H1 (cell line): ENCODE data around the gene TK1. TPM values are rescaled to one million over a fixed set of nuclear protein-coding genes. Genes with fewer than 3 reads are reported as not detected.

Experiments
- CBX5 ChIP-seq: fragments of 300-800, 300-1000 bp; sonication (generic); IDR thresholded peaks from 2 replicates; pipeline ENCODE4 v1.7.1; 2016; ENCODE audit warnings: antibody characterized with exemption, low read length, low read depth
- SRF ChIP-seq: IDR thresholded peaks from 2 replicates; pipeline ENCODE4 v1.6.1; 2011; ENCODE audit warnings: mild to moderate bottlenecking, low read depth, low read length, moderate library complexity
- YY1 ChIP-seq: IDR thresholded peaks from 2 replicates; pipeline ENCODE4 v1.6.1; 2011; ENCODE audit warnings: low read depth, mild to moderate bottlenecking, low read length
- polyA plus RNA-seq, 7 experiments: library from polyadenylated mRNA; depleted of rRNA in 3 of 7; stranded (reverse) in 5 of 7; unstranded in 2 of 7; fragments of >200 nt in 5 of 7; fragments of 200-250 nt in 2 of 7; gene quantifications; 1 replicate in 5 of 7; 2 replicates in 1 of 7; 4 replicates in 1 of 7; pipeline versions ENCODE4 v1.2.1 to v1.2.3, GENCODE V29; 2011 to 2013; ENCODE audit warnings: missing spikeins in 2 of 7, mixed read lengths in 2 of 7
- total RNA-seq: library from RNA; stranded (reverse); fragmentation: NEBNext Ultra II Directional; extraction: Animal tissue kit (Norgen Biotek cat#: 25700); gene quantifications from 2 replicates; pipeline ENCODE4 v1.2.1, GENCODE V29; 2021

Gene TK1
- total and polyA plus RNA-seq, 2 of the 8 experiments (the other 6 are each of a cell fraction or from before 2014, with no cell fraction given), result 66.9 to 147 TPM

DNA sequence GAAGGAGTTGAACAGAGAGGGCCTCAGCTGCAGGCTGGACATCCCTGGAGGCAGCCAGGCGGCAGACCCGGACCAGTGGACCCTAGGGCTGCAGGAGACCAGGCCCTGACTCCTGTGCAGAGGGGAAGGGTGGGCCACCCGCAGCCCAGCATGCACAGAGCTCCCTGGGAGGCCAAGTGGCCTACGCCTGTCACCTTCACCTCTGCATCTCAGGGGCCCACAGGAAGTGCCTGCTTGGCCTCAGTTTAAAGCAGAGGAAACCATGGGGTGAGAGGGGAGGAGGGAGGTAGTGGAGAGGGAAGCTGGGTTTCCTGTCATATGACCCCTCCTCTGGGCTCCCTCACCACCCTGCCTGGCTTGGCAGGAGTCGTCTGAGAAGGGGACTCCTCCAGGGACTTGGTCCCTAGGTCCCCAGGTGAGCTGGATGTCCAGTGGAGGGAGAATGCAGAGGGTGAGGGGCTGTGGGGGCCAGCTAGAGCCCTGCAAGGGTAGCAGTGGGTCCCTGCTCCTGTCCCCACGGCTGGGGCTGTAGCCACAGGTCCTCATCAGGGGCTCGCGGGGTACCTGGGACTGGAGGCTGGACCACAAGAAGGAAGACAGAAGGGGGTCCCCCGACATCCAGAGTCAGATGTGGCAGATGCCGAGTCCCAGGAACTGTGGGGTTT lies 56.3 kb downstream of the TK1 start, which contains the start of gene TMC8 (continued):
- TF ChIP-seq CBX5 (no peak), SRF (no peak), YY1 (no peak)
